GM19455 (cell line): ENCODE results near the gene CALR3.
"Not testable (repeated sequence)": the region's sequence is repeated elsewhere in the genome, so short reads cannot be mapped to it uniquely, and the experiment has no call there.

Experiments
- ATAC-seq: cut with Tn5 transposase; IDR thresholded peaks from one replicate; pipeline ENCODE4 v1.9.1; 2021; ENCODE audit not compliant: unreplicated experiment

The CALR3 gene

GRCh38 chr19:16495982-16496612 is at the start of gene CALR3, which contains the start of gene C19orf44:
Gene CALR3 (minus strand): TSS chr19:16496167. CDS start chr19:16496129, 38 bp downstream.
Gene C19orf44 (plus strand): TSS chr19:16496394. CDS start chr19:16500793, 4,399 bp downstream.
- peak; percentile 98 for ATAC-seq

GRCh38 chr19:16544473-16545231 is 48.7 kb upstream of the CALR3 start:
- no peak for ATAC-seq

- ATAC-seq: not testable (repeated sequence)
Observed at GRCh38 chr19:16543734-16544133, 47.8 kb upstream of the CALR3 start.

GRCh38 chr19:16542910-16543472 is 47.0 kb upstream of the CALR3 start:
- ATAC-seq: no peak

- ATAC-seq: peak; percentile 60
Observed at GRCh38 chr19:16542045-16542909, 46.3 kb upstream of the CALR3 start, which contains the start of gene CHERP. Gene CHERP (minus strand): TSS chr19:16542437. CDS start chr19:16542378, 59 bp downstream.

- peak; percentile 6 for ATAC-seq
Observed at GRCh38 chr19:16541526-16542044, 45.6 kb upstream of the CALR3 start.

- ATAC-seq: no peak
Observed at GRCh38 chr19:16540948-16541347, 45.0 kb upstream of the CALR3 start.

- no peak for ATAC-seq
Observed at GRCh38 chr19:16537111-16537510, 41.1 kb upstream of the CALR3 start.

- ATAC-seq: no peak
Observed at GRCh38 chr19:16536130-16536529, 40.2 kb upstream of the CALR3 start.

- ATAC-seq: no peak
Observed at GRCh38 chr19:16535381-16535780, 39.4 kb upstream of the CALR3 start.

GRCh38 chr19:16532440-16533234 is 36.7 kb upstream of the CALR3 start:
- ATAC-seq: no peak

- ATAC-seq: no peak
Observed at GRCh38 chr19:16531380-16531669, 35.4 kb upstream of the CALR3 start.

GRCh38 chr19:16530540-16531379 is 34.8 kb upstream of the CALR3 start:
- ATAC-seq: no peak

- ATAC-seq: no peak
Observed at GRCh38 chr19:16529466-16530144, 33.6 kb upstream of the CALR3 start.

GRCh38 chr19:16527971-16528521 is 32.1 kb upstream of the CALR3 start:
- no peak for ATAC-seq

- ATAC-seq: no peak
Observed at GRCh38 chr19:16527334-16527935, 31.5 kb upstream of the CALR3 start.

- no peak for ATAC-seq
Observed at GRCh38 chr19:16525751-16526481, 29.9 kb upstream of the CALR3 start.
